H1 (cell line): ENCODE data around the gene GOLGA2. TPM values are rescaled to one million over a fixed set of nuclear protein-coding genes. Genes with fewer than 3 reads are reported as not detected.

Source experiments
- CTCF ChIA-PET: fragments of 300-600 bp; sonication (Branson Sonifier 250); formaldehyde crosslinking; loops from one replicate; lab custom pipeline; 2021; ENCODE audit not compliant: partially characterized antibody; lab: Charles Lee
- POLR2A ChIA-PET: fragments of 300-600 bp; sonication (Branson Sonifier 250); formaldehyde crosslinking; loops from one replicate; lab custom pipeline; 2021; ENCODE audit warnings: inconsistent platforms; ENCODE audit not compliant: partially characterized antibody; lab: Charles Lee
- DNase-seq, 2 experiments: peaks; one replicate each; pipeline versions ENCODE4 v3.0.0 to v3.0.0-alpha.2; 2010 to 2022; ENCODE audit warnings: low spot score in 2 of 2, low read depth in 1 of 2, mixed read lengths in 1 of 2
- FAIRE-seq: peaks from 2 replicates; lab custom pipeline; 2011; peaks lifted over from hg19 to GRCh38; lab: Jason Lieb, UNC
- H2AFZ ChIP-seq: 2 replicates; pipeline ENCODE4 v1.8.1; 2012; ENCODE audit warnings: low read length, inconsistent platforms
- H2AK5ac ChIP-seq: 2 replicates; pipeline ENCODE4 v1.6.1; 2013; ENCODE audit warnings: low read depth, low read length
- H2BK120ac ChIP-seq: replicated peaks from 2 replicates; pipeline ENCODE3; 2013; ENCODE audit warnings: low read depth, low read length, inconsistent platforms
- H2BK12ac ChIP-seq: 2 replicates; pipeline ENCODE4 v1.6.1; 2013; ENCODE audit warnings: low read depth, low read length
- H2BK15ac ChIP-seq: 2 replicates; pipeline ENCODE4 v1.6.1; 2013; ENCODE audit warnings: low read length
- H2BK20ac ChIP-seq: 2 replicates; pipeline ENCODE4 v1.6.1; 2013; ENCODE audit warnings: low read length
- H2BK5ac ChIP-seq: 2 replicates; pipeline ENCODE4 v1.6.1; 2013; ENCODE audit warnings: low read depth, low read length
- H3K14ac ChIP-seq: 2 replicates; pipeline ENCODE4 v1.6.1; 2013; ENCODE audit warnings: inconsistent platforms; ENCODE audit not compliant: insufficient read length
- H3K18ac ChIP-seq: 2 replicates; pipeline ENCODE4 v1.6.1; 2013; ENCODE audit warnings: low read length; ENCODE audit errors: extremely low read depth
- H3K23ac ChIP-seq: 2 replicates; pipeline ENCODE4 v1.6.1; 2013; ENCODE audit warnings: inconsistent platforms; ENCODE audit not compliant: insufficient read length
- H3K23me2 ChIP-seq: 2 replicates; pipeline ENCODE4 v1.6.1; 2013; ENCODE audit warnings: low read depth, low read length
- H3K27ac ChIP-seq: 2 replicates; pipeline ENCODE4 v1.6.1; 2011; ENCODE audit warnings: low read depth, low read length, inconsistent platforms
- H3K27me3 ChIP-seq, 4 experiments: replicated peaks in 1 of 4; 1 replicate in 1 of 4; 2 replicates in 3 of 4; pipeline versions ENCODE4 v1.6.1 to v1.8.1; 2011 to 2013; ENCODE audit warnings: low read length in 3 of 4, mild to moderate bottlenecking in 3 of 4, inconsistent platforms in 2 of 4, mixed read lengths in 2 of 4, moderate library complexity in 1 of 4; ENCODE audit not compliant: control insufficient read depth in 3 of 4, insufficient read depth in 3 of 4; ENCODE audit errors: extremely low read depth in 1 of 4
- H3K36me3 ChIP-seq, 4 experiments: 2 replicates each; pipeline versions ENCODE4 v1.6.1 to v1.8.1; 2011 to 2013; ENCODE audit warnings: mild to moderate bottlenecking in 4 of 4, low read length in 3 of 4, moderate library complexity in 2 of 4, control low read depth in 1 of 4, inconsistent platforms in 1 of 4; ENCODE audit not compliant: insufficient read depth in 4 of 4, control insufficient read depth in 2 of 4
- H3K4ac ChIP-seq: replicated peaks from 2 replicates; pipeline ENCODE3; 2013; ENCODE audit warnings: low read length, low read depth, mixed read lengths, inconsistent platforms; ENCODE audit not compliant: insufficient read length
- H3K4me1 ChIP-seq, 4 experiments: replicated peaks in 1 of 4; 1 replicate in 1 of 4; 2 replicates in 3 of 4; pipeline versions ENCODE4 v1.6.1 to v1.8.1; 2011 to 2013; ENCODE audit warnings: low read length in 3 of 4, inconsistent platforms in 2 of 4, mixed read lengths in 1 of 4; ENCODE audit not compliant: insufficient read depth in 4 of 4, control insufficient read depth in 3 of 4
- H3K4me2 ChIP-seq, 2 experiments: 2 replicates each; pipeline versions ENCODE4 v1.6.1 to v1.8.1; 2011 to 2013; ENCODE audit warnings: low read depth in 2 of 2, low read length in 2 of 2, control low read depth in 1 of 2, inconsistent platforms in 1 of 2, mild to moderate bottlenecking in 1 of 2; ENCODE audit not compliant: insufficient read depth in 1 of 2
- H3K4me3 ChIP-seq, 4 experiments: fragments of 200-600, 300-600 bp in 1 of 4; sonication (generic), shearing (Covaris generic), sonication (Bioruptor Twin) in 1 of 4; 2 replicates each; pipeline versions ENCODE4 v1.5.1 to v1.8.1; 2011 to 2016; ENCODE audit warnings: low read length in 4 of 4, low read depth in 3 of 4, control low read depth in 2 of 4, inconsistent platforms in 2 of 4, mild to moderate bottlenecking in 2 of 4, mixed read lengths in 1 of 4, moderate library complexity in 1 of 4; ENCODE audit not compliant: insufficient read depth in 2 of 4; ENCODE audit errors: extremely low read depth in 1 of 4
- H3K56ac ChIP-seq: replicated peaks from 2 replicates; pipeline ENCODE3; 2013; ENCODE audit warnings: low read depth, mild to moderate bottlenecking, mixed read lengths, low read length, inconsistent platforms; ENCODE audit not compliant: insufficient read length
- H3K79me1 ChIP-seq: 2 replicates; pipeline ENCODE4 v1.6.1; 2013; ENCODE audit warnings: low read depth, low read length, control low read depth
- H3K79me2 ChIP-seq, 2 experiments: 2 replicates each; pipeline versions ENCODE4 v1.6.1 to v1.8.1; 2012 to 2013; ENCODE audit warnings: low read length in 2 of 2, mild to moderate bottlenecking in 2 of 2, inconsistent platforms in 1 of 2; ENCODE audit not compliant: insufficient read depth in 2 of 2, control insufficient read depth in 1 of 2
- H3K9ac ChIP-seq, 4 experiments: replicated peaks in 1 of 4; 1 replicate in 1 of 4; 2 replicates in 3 of 4; pipeline versions ENCODE4 v1.6.1 to v1.8.1; 2011 to 2013; ENCODE audit warnings: low read depth in 3 of 4, low read length in 3 of 4, control low read depth in 2 of 4, mild to moderate bottlenecking in 2 of 4, moderate library complexity in 2 of 4, inconsistent platforms in 1 of 4; ENCODE audit errors: extremely low read depth in 1 of 4
- H3K9me3 ChIP-seq, 2 experiments: 2 replicates each; pipeline versions ENCODE4 v1.6.1 to v1.8.1; 2012 to 2013; ENCODE audit warnings: mild to moderate bottlenecking in 2 of 2, moderate library complexity in 2 of 2, control low read depth in 1 of 2, inconsistent platforms in 1 of 2, low read depth in 1 of 2, low read length in 1 of 2, mixed read lengths in 1 of 2; ENCODE audit not compliant: insufficient read depth in 2 of 2
- H4K20me1 ChIP-seq, 2 experiments: replicated peaks in 1 of 2; 2 replicates each; pipeline versions ENCODE3 to v1.8.1; 2011 to 2013; ENCODE audit warnings: inconsistent platforms in 2 of 2, low read length in 2 of 2, mild to moderate bottlenecking in 1 of 2; ENCODE audit not compliant: insufficient read depth in 2 of 2, control insufficient read depth in 1 of 2
- H4K5ac ChIP-seq: 2 replicates; pipeline ENCODE4 v1.6.1; 2013; ENCODE audit warnings: low read length, low read depth, mixed read lengths, inconsistent platforms; ENCODE audit not compliant: insufficient read length
- H4K8ac ChIP-seq: 2 replicates; pipeline ENCODE4 v1.8.0; 2013; ENCODE audit warnings: mild to moderate bottlenecking, moderate library complexity, low read length, inconsistent platforms; ENCODE audit not compliant: insufficient read depth; ENCODE audit errors: extremely low read depth
- H4K91ac ChIP-seq: replicated peaks from 2 replicates; pipeline ENCODE3; 2013; ENCODE audit warnings: low read length, mixed read lengths, inconsistent platforms; ENCODE audit not compliant: insufficient read length
- BCL11A ChIP-seq, 2 experiments: IDR thresholded peaks; one replicate each; pipeline ENCODE4 v1.6.1; 2011; ENCODE audit warnings: low read depth in 2 of 2, low read length in 2 of 2, mild to moderate bottlenecking in 2 of 2
- BRCA1 ChIP-seq: IDR thresholded peaks from 2 replicates; pipeline ENCODE4 v1.6.1; 2012; ENCODE audit warnings: low read depth, low read length, improper control_type of control experiment
- EP300 ChIP-seq, 2 experiments: IDR thresholded peaks; 1 replicate in 1 of 2; 2 replicates in 1 of 2; pipeline ENCODE4 v1.6.1; 2011 to 2012; ENCODE audit warnings: low read depth in 2 of 2, low read length in 2 of 2, mild to moderate bottlenecking in 2 of 2, borderline replicate concordance in 1 of 2, inconsistent platforms in 1 of 2, moderate library complexity in 1 of 2
- GABPA ChIP-seq: IDR thresholded peaks from 2 replicates; pipeline ENCODE4 v1.6.1; 2011; ENCODE audit warnings: mild to moderate bottlenecking, low read length, moderate library complexity, borderline replicate concordance; ENCODE audit not compliant: insufficient read depth
- PHF8 ChIP-seq: fragments of 200-600 bp; sonication (generic); conservative IDR thresholded peaks from 2 replicates; pipeline ENCODE4 v1.7.1; 2012; ENCODE audit warnings: low read depth, mild to moderate bottlenecking, inconsistent platforms, low read length, moderate library complexity
- RXRA ChIP-seq: IDR thresholded peaks from 2 replicates; pipeline ENCODE4 v1.6.1; 2011; ENCODE audit warnings: low read depth, mild to moderate bottlenecking, low read length, moderate library complexity; ENCODE audit not compliant: insufficient read depth
- YY1 ChIP-seq: IDR thresholded peaks from 2 replicates; pipeline ENCODE4 v1.6.1; 2011; ENCODE audit warnings: low read depth, mild to moderate bottlenecking, low read length
- WGBS, 2 experiments: shearing (Covaris generic) in 1 of 2; methylation state at CpG; one replicate each; pipeline versions ENCODE4 v1.1.6 to v1.1.7; 2013 to 2015; ENCODE audit warnings: low lambda C conversion rate in 2 of 2, mixed read lengths in 2 of 2, inconsistent platforms in 1 of 2, low coverage in 1 of 2, missing lambda C conversion rate in 1 of 2; ENCODE audit not compliant: insufficient replicate concordance in 2 of 2, insufficient coverage in 1 of 2, insufficient read length in 1 of 2; ENCODE audit errors: extremely low coverage in 1 of 2, missing lambda C conversion rate in 1 of 2; 5-methylcytosine and 5-hydroxymethylcytosine counted together
- polyA plus RNA-seq, 7 experiments: library from polyadenylated mRNA; depleted of rRNA in 3 of 7; stranded (reverse) in 5 of 7; unstranded in 2 of 7; fragments of >200 nt in 5 of 7; fragments of 200-250 nt in 2 of 7; gene quantifications; 1 replicate in 5 of 7; 2 replicates in 1 of 7; 4 replicates in 1 of 7; pipeline versions ENCODE4 v1.2.1 to v1.2.3, GENCODE V29; 2011 to 2013; ENCODE audit warnings: missing spikeins in 2 of 7, mixed read lengths in 2 of 7
- total RNA-seq: library from RNA; stranded (reverse); fragmentation: NEBNext Ultra II Directional; extraction: Animal tissue kit (Norgen Biotek cat#: 25700); gene quantifications from 2 replicates; pipeline ENCODE4 v1.2.1, GENCODE V29; 2021

GOLGA2 gene
- total and polyA plus RNA-seq, 2 of the 8 experiments (the other 6 are each of a cell fraction or from before 2014, with no cell fraction given) = 13.1 to 43.6 TPM

GRCh38 chr9:128224877-128225276 lies 50.9 kb downstream of the GOLGA2 start:
- DNase-seq = no peak
- WGBS, 2 experiments = 84% methylated on average over 7 of the region's 7 CpGs; no CpG with 5 or more reads in 1 of the 2 experiments
- ChIA-PET CTCF (interaction anchor here (0.6 to 1.2 kb wide), 4 partner anchors 15 to 691 kb away, joined by 3 read pairs; no protein-coding TSS in a partner anchor), POLR2A (interaction anchor here (0.8 to 3.1 kb wide), 9 partner anchors 8 to 131 kb away, joined by 3 to 7 read pairs (median 3); partner anchors contain the start of genes GOLGA2 and SWI5)
- no peak overlapping the region for H3K27ac ChIP-seq
- no peak overlapping the region for H2BK12ac ChIP-seq
- no peak overlapping the region for H2BK120ac ChIP-seq
- no peak overlapping the region for H3K14ac ChIP-seq
- no peaks in the 10 kb centered on the region for H3K27me3 ChIP-seq
- no peaks in the 10 kb centered on the region for H3K4me1 ChIP-seq
- no peak for FAIRE-seq
- H3K56ac ChIP-seq = no peak overlapping the region
- H2AFZ ChIP-seq = no peak overlapping the region
- H3K4me3 ChIP-seq = no peak overlapping the region
- H2BK15ac ChIP-seq = no peak overlapping the region
- no peak overlapping the region for H3K4ac ChIP-seq
- TF ChIP-seq EP300 (IDR thresholded peaks at IDR 0.05; ENCODE audit: borderline replicate concordance in 1 of 2, low read depth in 2 of 2, low read length in 2 of 2) = no peak
- TF ChIP-seq BRCA1 = no peak
- no peak for TF ChIP-seq PHF8
- TF ChIP-seq BCL11A (IDR thresholded peaks at IDR 0.05; ENCODE audit: low read depth in 2 of 2, low read length in 2 of 2) = no peak
- no peak for TF ChIP-seq RXRA
- no peak for TF ChIP-seq YY1
- no peak for TF ChIP-seq GABPA
- no peaks in the 10 kb centered on the region for H3K9me3 ChIP-seq
- no peak overlapping the region for H2BK20ac ChIP-seq
- no peak overlapping the region for H3K9ac ChIP-seq
- peaks cover 6 to 16% (median 12%) of the 10 kb centered on the region in 4 experiments for H3K36me3 ChIP-seq
- no peaks in the 10 kb centered on the region for H3K79me2 ChIP-seq
- H3K18ac ChIP-seq = no peak overlapping the region
- no peak overlapping the region for H3K23ac ChIP-seq
- H4K91ac ChIP-seq = no peak overlapping the region
- H4K20me1 ChIP-seq = peaks cover 0 to 6% of the 10 kb centered on the region in 2 experiments
- H4K8ac ChIP-seq = no peak overlapping the region
- no peaks in the 10 kb centered on the region for H3K23me2 ChIP-seq
- H3K4me2 ChIP-seq = no peak overlapping the region
- no peaks in the 10 kb centered on the region for H3K79me1 ChIP-seq
- H2AK5ac ChIP-seq = no peak overlapping the region
- no peak overlapping the region; the same call in 1 of the 2 replicates for H2BK5ac ChIP-seq
- H4K5ac ChIP-seq = no peak overlapping the region
